ENCODE measurements around the gene ZNF330. TPM values are rescaled to one million over a fixed set of nuclear protein-coding genes. Genes with fewer than 3 reads are reported as not detected.

ZNF330 gene
- 33.8 TPM for total RNA-seq

GRCh38 chr4:141220691-141221659 is at the start of gene ZNF330:
ZNF330 (plus strand) TSS chr4:141220895; CDS start chr4:141222372, 1,477 bp downstream.

Other genes starting within 250 kb of the ZNF330 start
- 47.2 TPM for gene RNF150, start 87.4 kb upstream of the ZNF330 start, total RNA-seq